Neural progenitor cell (in vitro differentiated cells): ENCODE measurements around the gene SPTBN4. TPM values are rescaled to one million over a fixed set of nuclear protein-coding genes. Genes with fewer than 3 reads are reported as not detected.
A peak's percentile ranks its signal among the peaks of the same experiment; 100 is the strongest.

Source experiments
- DNase-seq: peaks from one replicate; pipeline ENCODE4 v3.0.0-alpha.2; 2016; ENCODE audit warnings: low spot score
- H2AFZ ChIP-seq: fragments of 200-600 bp; sonication (generic); replicated peaks from 2 replicates; pipeline ENCODE4 v1.6.1; 2016; ENCODE audit warnings: antibody characterized with exemption
- H3F3A ChIP-seq: fragments of 200-600 bp; sonication (generic); 2 replicates; pipeline ENCODE4 v1.6.1; 2016; ENCODE audit warnings: antibody characterized with exemption, low read depth
- H3K27ac ChIP-seq: fragments of 200-600 bp; sonication (generic); 2 replicates; pipeline ENCODE4 v1.5.1; 2016; ENCODE audit warnings: mild to moderate bottlenecking
- H3K27me3 ChIP-seq: fragments of 200-600 bp; sonication (generic); 2 replicates; pipeline ENCODE4 v1.6.1; 2016; ENCODE audit warnings: mild to moderate bottlenecking, moderate library complexity
- H3K36me3 ChIP-seq: fragments of 200-600 bp; sonication (generic); 2 replicates; pipeline ENCODE4 v1.5.1; 2016
- H3K4me1 ChIP-seq: fragments of 200-600 bp; sonication (generic); 2 replicates; pipeline ENCODE4 v1.6.1; 2016; ENCODE audit warnings: mixed run types
- H3K4me2 ChIP-seq: fragments of 200-600 bp; sonication (generic); 2 replicates; pipeline ENCODE4 v1.6.1; 2016
- H3K4me3 ChIP-seq: fragments of 200-600 bp; sonication (generic); 2 replicates; pipeline ENCODE4 v1.5.1; 2016
- H3K79me2 ChIP-seq: fragments of 200-600 bp; sonication (generic); 2 replicates; pipeline ENCODE4 v1.6.1; 2016; ENCODE audit warnings: low read depth
- H3K9ac ChIP-seq: fragments of 200-600 bp; sonication (generic); 2 replicates; pipeline ENCODE4 v1.6.1; 2016
- H3K9me3 ChIP-seq: fragments of 200-600 bp; sonication (generic); 2 replicates; pipeline ENCODE4 v1.5.1; 2016; ENCODE audit warnings: low read depth
- H4K20me1 ChIP-seq: fragments of 200-600 bp; sonication (generic); 2 replicates; pipeline ENCODE4 v1.6.1; 2016; ENCODE audit warnings: low read depth
- H3K27ac Mint-ChIP-seq: 3 replicates; pipeline ENCODE4 v1.8.0; 2021; ENCODE audit warnings: mixed read lengths
- H3K27me3 Mint-ChIP-seq: 2 replicates; pipeline ENCODE4 v1.8.0; 2022; ENCODE audit warnings: low read depth, mild to moderate bottlenecking, inconsistent platforms, moderate library complexity, mixed read lengths; ENCODE audit not compliant: insufficient read depth
- H3K36me3 Mint-ChIP-seq: 3 replicates; pipeline ENCODE4 v1.8.0; 2021; ENCODE audit warnings: mixed read lengths
- H3K4me1 Mint-ChIP-seq: 3 replicates; pipeline ENCODE4 v1.8.0; 2021; ENCODE audit warnings: mixed read lengths
- H3K4me3 Mint-ChIP-seq: 3 replicates; pipeline ENCODE4 v1.8.0; 2021; ENCODE audit warnings: mild to moderate bottlenecking, moderate library complexity, mixed read lengths
- H3K9me3 Mint-ChIP-seq: 3 replicates; pipeline ENCODE4 v1.8.0; 2020; ENCODE audit warnings: mixed read lengths
- EZH2 ChIP-seq: fragments of 200-600 bp; sonication (generic); IDR thresholded peaks from 2 replicates; pipeline ENCODE4 v1.6.1; 2017; ENCODE audit warnings: antibody characterized with exemption, mild to moderate bottlenecking, moderate library complexity
- EZH2phosphoT487 ChIP-seq: fragments of 200-600 bp; sonication (generic); IDR thresholded peaks from 2 replicates; pipeline ENCODE4 v1.6.1; 2017; ENCODE audit warnings: antibody characterized with exemption
- total RNA-seq: library from RNA; depleted of rRNA; stranded (reverse); fragments of >200 nt; gene quantifications from 2 replicates; pipeline ENCODE4 v1.2.3, GENCODE V29; 2015; ENCODE audit warnings: low replicate concordance
- TF ChIP-seq, protein P1 (sequence below): fragments of 200-600 bp; sonication (generic); IDR thresholded peaks from 2 replicates; pipeline ENCODE4 v1.5.1; 2017; ENCODE audit warnings: antibody characterized with exemption, mild to moderate bottlenecking

Gene SPTBN4
- total RNA-seq, 1 donor from 2014 or later, result 2.5 TPM

DNA sequence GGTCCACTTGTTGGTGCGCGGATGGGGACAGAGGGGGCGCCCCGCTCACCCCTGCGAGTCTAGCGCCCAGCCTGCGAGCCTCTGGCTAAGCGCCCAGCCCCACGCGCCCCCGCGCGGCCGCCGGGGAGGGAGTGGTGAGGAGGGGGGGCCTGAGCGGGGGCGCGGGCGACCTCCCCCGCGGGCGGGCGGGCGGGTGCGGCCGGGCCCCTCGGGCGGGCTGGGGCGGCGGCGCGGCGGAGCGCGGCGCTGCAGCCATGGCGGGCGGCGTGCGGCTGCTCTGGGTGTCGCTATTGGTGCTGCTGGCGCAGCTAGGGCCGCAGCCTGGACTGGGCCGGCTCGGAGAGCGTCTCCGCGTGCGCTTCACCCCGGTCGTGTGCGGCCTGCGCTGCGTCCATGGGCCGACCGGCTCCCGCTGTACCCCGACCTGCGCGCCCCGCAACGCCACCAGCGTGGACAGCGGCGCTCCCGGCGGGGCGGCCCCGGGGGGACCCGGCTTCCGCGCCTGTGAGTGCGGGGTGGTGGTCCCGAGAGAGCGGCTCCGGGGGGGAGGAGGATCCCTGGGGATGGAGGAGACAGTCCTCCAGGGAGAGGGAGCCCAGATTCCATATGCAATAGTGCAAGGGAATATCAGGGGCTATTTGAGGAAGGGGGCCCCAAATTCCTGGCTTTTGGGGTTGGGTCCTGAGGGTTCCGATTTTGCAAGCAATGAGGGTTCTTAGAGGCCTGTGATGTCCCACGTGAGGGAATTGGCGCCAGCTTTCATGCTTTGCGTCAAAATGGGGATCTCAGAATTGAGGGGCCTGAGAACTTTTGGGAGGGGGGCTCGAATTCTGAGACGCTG, 134.6 kb downstream of the SPTBN4 start, which contains the start of gene LTBP4:
TSS of gene LTBP4 (plus strand) at position 236 of the 841 bp plus-strand sequence. CDS start at position 255, 19 bp downstream.
- Mint-ChIP-seq H3K9me3 (no peaks in the 10 kb centered on the region), H3K4me1 (peaks cover 53% of the 10 kb centered on the region), H3K27me3 (peaks cover 21% of the 10 kb centered on the region), H3K27ac (no peak within 1 kb of the TSS), H3K36me3 (peaks cover 7% of the 10 kb centered on the region), H3K4me3 (peak within 1 kb of the TSS; percentile 81)
- DNase-seq, result peak; percentile 72
- H3K79me2 ChIP-seq, result no peaks in the 10 kb centered on the region
- H3K27ac ChIP-seq, result no peak within 1 kb of the TSS
- H3K36me3 ChIP-seq, result no peaks in the 10 kb centered on the region
- H3K4me2 ChIP-seq, result peak within 1 kb of the TSS; percentile 90
- H3K4me3 ChIP-seq, result peak within 1 kb of the TSS; percentile 51
- peaks cover 43% of the 10 kb centered on the region for H4K20me1 ChIP-seq
- peaks cover 79% of the 10 kb centered on the region for H3F3A ChIP-seq
- peaks cover 83% of the 10 kb centered on the region for H3K27me3 ChIP-seq
- TF ChIP-seq, protein P1, sequence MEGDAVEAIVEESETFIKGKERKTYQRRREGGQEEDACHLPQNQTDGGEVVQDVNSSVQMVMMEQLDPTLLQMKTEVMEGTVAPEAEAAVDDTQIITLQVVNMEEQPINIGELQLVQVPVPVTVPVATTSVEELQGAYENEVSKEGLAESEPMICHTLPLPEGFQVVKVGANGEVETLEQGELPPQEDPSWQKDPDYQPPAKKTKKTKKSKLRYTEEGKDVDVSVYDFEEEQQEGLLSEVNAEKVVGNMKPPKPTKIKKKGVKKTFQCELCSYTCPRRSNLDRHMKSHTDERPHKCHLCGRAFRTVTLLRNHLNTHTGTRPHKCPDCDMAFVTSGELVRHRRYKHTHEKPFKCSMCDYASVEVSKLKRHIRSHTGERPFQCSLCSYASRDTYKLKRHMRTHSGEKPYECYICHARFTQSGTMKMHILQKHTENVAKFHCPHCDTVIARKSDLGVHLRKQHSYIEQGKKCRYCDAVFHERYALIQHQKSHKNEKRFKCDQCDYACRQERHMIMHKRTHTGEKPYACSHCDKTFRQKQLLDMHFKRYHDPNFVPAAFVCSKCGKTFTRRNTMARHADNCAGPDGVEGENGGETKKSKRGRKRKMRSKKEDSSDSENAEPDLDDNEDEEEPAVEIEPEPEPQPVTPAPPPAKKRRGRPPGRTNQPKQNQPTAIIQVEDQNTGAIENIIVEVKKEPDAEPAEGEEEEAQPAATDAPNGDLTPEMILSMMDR, result peak; percentile 40
- TF ChIP-seq EZH2 (peak; percentile 74), EZH2phosphoT487 (peak; percentile 48)
- H3K9me3 ChIP-seq, result no peaks in the 10 kb centered on the region
- peaks cover 51% of the 10 kb centered on the region for H3K4me1 ChIP-seq
- no peak within 1 kb of the TSS for H2AFZ ChIP-seq
- H3K9ac ChIP-seq, result no peak within 1 kb of the TSS

DNA sequence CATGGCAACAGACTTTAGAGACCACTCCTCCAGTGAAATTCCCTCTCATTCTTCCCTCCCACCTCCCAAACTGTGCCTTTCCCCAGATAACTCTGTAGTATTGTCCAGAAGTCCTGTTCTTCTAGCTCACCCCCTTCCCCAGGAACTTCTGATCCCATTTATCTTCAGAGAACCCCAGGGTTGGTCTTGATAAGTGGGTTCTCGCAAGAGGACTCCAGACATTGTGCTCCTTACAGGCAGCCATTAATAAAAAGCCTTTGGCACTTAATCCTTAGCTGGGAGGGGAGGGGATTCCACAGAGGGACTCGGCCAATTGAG, 136.2 kb downstream of the SPTBN4 start:
- Histone ChIP-seq H3K9ac (no peak overlapping the region), H3K27ac (peak overlapping the region; percentile 81)

DNA sequence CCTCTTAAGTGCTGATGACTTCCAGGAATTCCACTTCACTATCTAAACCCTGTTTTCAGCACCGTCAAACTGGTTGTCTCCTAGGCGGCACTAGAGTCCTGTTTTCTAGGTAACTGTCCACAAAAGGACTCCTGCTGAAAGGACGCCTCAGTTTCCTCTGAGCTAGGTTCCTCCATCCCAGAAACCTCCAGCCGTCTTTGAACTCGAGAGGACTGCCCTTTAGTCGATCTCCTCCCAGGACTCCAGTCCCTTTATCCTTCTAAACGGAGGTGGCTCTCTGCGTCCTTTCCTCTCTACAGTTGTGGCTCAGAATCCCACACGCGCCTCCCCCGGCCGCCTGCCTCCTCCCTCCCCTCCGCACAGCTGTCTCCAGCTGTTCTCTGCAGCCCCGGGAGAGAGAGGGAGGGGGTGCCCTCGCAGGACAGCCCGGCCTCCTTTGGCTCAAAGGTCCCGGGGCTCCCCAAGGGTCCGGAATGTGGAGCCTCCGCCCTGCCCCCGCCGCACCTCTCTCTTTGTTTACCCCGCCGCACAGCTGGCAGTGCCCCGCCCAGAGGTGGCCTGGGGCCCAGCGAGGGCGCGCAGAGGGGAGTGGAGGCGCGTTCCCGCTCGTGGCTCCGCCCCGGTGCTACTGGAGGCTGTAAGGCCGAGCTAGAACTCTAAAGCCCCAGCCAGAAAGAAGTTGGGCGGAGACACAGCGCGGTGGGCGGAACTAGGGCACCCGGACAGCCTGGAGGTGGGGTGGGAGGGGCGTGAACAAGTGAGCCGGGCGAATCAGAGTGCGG, 136.8 kb downstream of the SPTBN4 start:
- H3K27ac ChIP-seq, result peak overlapping the region; percentile 81
- Mint-ChIP-seq H3K27ac (no peak overlapping the region), H3K27me3 (peaks cover 29% of the 10 kb centered on the region), H3K4me1 (peaks cover 53% of the 10 kb centered on the region), H3K36me3 (peaks cover 18% of the 10 kb centered on the region), H3K4me3 (peak overlapping the region; percentile 74), H3K9me3 (no peaks in the 10 kb centered on the region)
- H3K4me3 ChIP-seq, result peak overlapping the region; percentile 45
- peaks cover 84% of the 10 kb centered on the region for H3K27me3 ChIP-seq
- TF ChIP-seq EZH2phosphoT487 (no peak), EZH2 (no peak)
- no peaks in the 10 kb centered on the region for H3K36me3 ChIP-seq
- peaks cover 61% of the 10 kb centered on the region for H4K20me1 ChIP-seq
- peak; percentile 99 for DNase-seq
- H3K9ac ChIP-seq, result no peak overlapping the region
- peak overlapping the region; percentile 75 for H3K4me2 ChIP-seq
- no peaks in the 10 kb centered on the region for H3K79me2 ChIP-seq
- H3F3A ChIP-seq, result peaks cover 58% of the 10 kb centered on the region
- H2AFZ ChIP-seq, result no peak overlapping the region
- H3K9me3 ChIP-seq, result no peaks in the 10 kb centered on the region
- H3K4me1 ChIP-seq, result peaks cover 42% of the 10 kb centered on the region

More for the DNA sequence above, 136.2 kb downstream of the SPTBN4 start:
- Histone ChIP-seq H3K36me3 (no peaks in the 10 kb centered on the region), H3K27me3 (peaks cover 83% of the 10 kb centered on the region), H4K20me1 (peaks cover 58% of the 10 kb centered on the region), H2AFZ (no peak overlapping the region), H3K9me3 (no peaks in the 10 kb centered on the region), H3K79me2 (no peaks in the 10 kb centered on the region), H3K4me3 (peak overlapping the region; percentile 45), H3K4me2 (peak overlapping the region; percentile 75), H3K4me1 (peaks cover 42% of the 10 kb centered on the region), H3F3A (peaks cover 64% of the 10 kb centered on the region)
- DNase-seq, result no peak
- H3K36me3 Mint-ChIP-seq, result peaks cover 18% of the 10 kb centered on the region
- peak overlapping the region; percentile 70 for H3K27ac Mint-ChIP-seq
- peaks cover 54% of the 10 kb centered on the region for H3K4me1 Mint-ChIP-seq
- H3K27me3 Mint-ChIP-seq, result peaks cover 30% of the 10 kb centered on the region
- H3K4me3 Mint-ChIP-seq, result peak overlapping the region; percentile 74
- no peaks in the 10 kb centered on the region for H3K9me3 Mint-ChIP-seq
- TF ChIP-seq EZH2 (no peak), EZH2phosphoT487 (no peak)
- TF ChIP-seq, protein P1, result no peak
